Activated CD4-positive, alpha-beta T cell treated with anti-CD3 and anti-CD28 coated beads, Interleukin-2, Interleukin-6, amounts not matched to agents 100 ng/mL and 50 ng/mL, durations not matched to agents 16 hours and 8 hours (primary cell): ENCODE data around the gene DVL2.
"Not testable (repeated sequence)": the region's sequence is repeated elsewhere in the genome, so short reads cannot be mapped to it uniquely, and the experiment has no call there.

Experiments used
- DNase-seq: peaks from one replicate; pipeline ENCODE4 v3.0.0-alpha.2; 2020

The DVL2 gene

GRCh38 chr17:7191571-7192270, 42.6 kb downstream of the DVL2 start:
- DNase-seq, result peak; percentile 50

GRCh38 chr17:7191069-7191468, 43.2 kb downstream of the DVL2 start:
- no peak for DNase-seq

GRCh38 chr17:7190276-7190917, 43.9 kb downstream of the DVL2 start:
- DNase-seq, result no peak

GRCh38 chr17:7186241-7186640, 48.1 kb downstream of the DVL2 start:
- peak; percentile 12 for DNase-seq

GRCh38 chr17:7184647-7185046, 49.7 kb downstream of the DVL2 start:
- no peak for DNase-seq

GRCh38 chr17:7184091-7184488, 50.2 kb downstream of the DVL2 start:
- no peak for DNase-seq

GRCh38 chr17:7183433-7184090, 50.8 kb downstream of the DVL2 start:
- DNase-seq, result no peak

GRCh38 chr17:7182101-7182500, 52.2 kb downstream of the DVL2 start:
- DNase-seq, result not testable (repeated sequence)

GRCh38 chr17:7179317-7180254, 54.7 kb downstream of the DVL2 start, which contains the start of gene ASGR1:
ASGR1 (minus strand) TSS chr17:7179370; CDS start chr17:7178563, 807 bp downstream.
- DNase-seq, result no peak

- DNase-seq, result no peak
Observed at GRCh38 chr17:7178973-7179316, 55.4 kb downstream of the DVL2 start.

- DNase-seq, result no peak
Observed at GRCh38 chr17:7177954-7178477, 56.3 kb downstream of the DVL2 start.

- DNase-seq, result peak; percentile 71
Observed at GRCh38 chr17:7177191-7177953, 56.9 kb downstream of the DVL2 start.

GRCh38 chr17:7176841-7177190, 57.5 kb downstream of the DVL2 start:
- DNase-seq, result no peak

- DNase-seq, result no peak
Observed at GRCh38 chr17:7176107-7176840, 58.0 kb downstream of the DVL2 start.
